Sigmoid colon (tissue), 7 donors: ENCODE measurements around the gene HEY2. TPM values are rescaled to one million over a fixed set of nuclear protein-coding genes. Genes with fewer than 3 reads are reported as not detected.

Source experiments
- DNase-seq: peaks from one replicate; pipeline ENCODE4 v3.0.0-alpha.2; 2019
- H3K27ac ChIP-seq, 4 donors: fragments of 200-600 bp; sonication (generic); one replicate each; pipeline ENCODE4 v1.5.1; 2016 to 2019; ENCODE audit warnings: mild to moderate bottlenecking in 1 of 4
- H3K27me3 ChIP-seq, 3 donors: fragments of 200-600 bp; sonication (generic); one replicate each; pipeline ENCODE4 v1.5.1; 2019; ENCODE audit warnings: mild to moderate bottlenecking in 1 of 3
- H3K36me3 ChIP-seq, 4 donors: fragments of 200-600 bp; sonication (generic); one replicate each; pipeline ENCODE4 v1.5.1; 2016 to 2019
- H3K4me1 ChIP-seq, 4 donors: fragments of 200-600 bp; sonication (generic); one replicate each; pipeline ENCODE4 v1.5.1; 2017 to 2019
- H3K4me3 ChIP-seq, 4 donors: fragments of 200-600 bp; sonication (generic); one replicate each; pipeline ENCODE4 v1.5.1; 2017 to 2019; ENCODE audit warnings: mild to moderate bottlenecking in 2 of 4, moderate library complexity in 1 of 4
- H3K9me3 ChIP-seq, 4 donors: fragments of 200-600 bp in 3 of 4; sonication (generic) in 3 of 4; one replicate each; pipeline versions ENCODE4 v1.5.1 to v1.6.1; 2013 to 2019
- EP300 ChIP-seq, 4 donors: sonication (generic); formaldehyde crosslinking; IDR thresholded peaks; one replicate each; pipeline ENCODE4 v1.6.1; 2017; ENCODE audit warnings: antibody characterized with exemption in 4 of 4
- POLR2A ChIP-seq, 2 donors: fragments of 450-650 bp; IDR thresholded peaks; one replicate each; pipeline ENCODE4 v1.6.1; 2016; ENCODE audit warnings: antibody characterized with exemption in 2 of 2, mild to moderate bottlenecking in 2 of 2, moderate library complexity in 2 of 2
- POLR2AphosphoS5 ChIP-seq, 4 donors: sonication (generic); formaldehyde crosslinking; IDR thresholded peaks; one replicate each; pipeline ENCODE4 v1.6.1; 2017; ENCODE audit warnings: antibody characterized with exemption in 4 of 4
- WGBS, 2 donors: extraction: QIAGEN DNeasy Blood & Tissue Kit; methylation state at CpG; one replicate each; pipeline ENCODE4 v1.1.7; 2013; 5-methylcytosine and 5-hydroxymethylcytosine counted together
- intact Hi-C: fragments of 100-400 bp; cut with DNase I; formaldehyde crosslinking; loops from one replicate; pipeline ENCODE4 v1.15.1; 2023
- polyA plus RNA-seq, 3 donors: library from polyadenylated mRNA; stranded (reverse); fragments of 200-250 nt; gene quantifications; one replicate each; pipeline ENCODE4 v1.2.3, GENCODE V29; 2013
- total RNA-seq, 4 donors: library from RNA; depleted of rRNA; stranded (reverse); fragments of >200 nt; gene quantifications; one replicate each; pipeline ENCODE4 v1.1.0, GENCODE V29; 2016
- TF ChIP-seq, protein P1 (sequence below), 4 experiments: fragments of 450-650 bp in 3 of 4; fragments of 200-600 bp in 1 of 4; IDR thresholded peaks; one replicate each; pipeline ENCODE4 v1.5.1; 2016 to 2019; ENCODE audit warnings: antibody characterized with exemption in 4 of 4, mild to moderate bottlenecking in 3 of 4, moderate library complexity in 2 of 4
- donor health status: healthy with polysubstance abuse.
- donor health status: Bipolar disorder and iron deficiency.
- donor health status: healthy.

Gene HEY2
- total and polyA plus RNA-seq, 7 donors: 1.2 to 3.9 (median 1.6) TPM; not detected in 2

GRCh38 chr6:125739364-125739763 lies 10.1 kb upstream of the HEY2 start:
- TF ChIP-seq EP300 (IDR thresholded peaks at IDR 0.05): no peak
- TF ChIP-seq POLR2A (IDR thresholded peaks at IDR 0.05): no peak
- TF ChIP-seq, protein P1, sequence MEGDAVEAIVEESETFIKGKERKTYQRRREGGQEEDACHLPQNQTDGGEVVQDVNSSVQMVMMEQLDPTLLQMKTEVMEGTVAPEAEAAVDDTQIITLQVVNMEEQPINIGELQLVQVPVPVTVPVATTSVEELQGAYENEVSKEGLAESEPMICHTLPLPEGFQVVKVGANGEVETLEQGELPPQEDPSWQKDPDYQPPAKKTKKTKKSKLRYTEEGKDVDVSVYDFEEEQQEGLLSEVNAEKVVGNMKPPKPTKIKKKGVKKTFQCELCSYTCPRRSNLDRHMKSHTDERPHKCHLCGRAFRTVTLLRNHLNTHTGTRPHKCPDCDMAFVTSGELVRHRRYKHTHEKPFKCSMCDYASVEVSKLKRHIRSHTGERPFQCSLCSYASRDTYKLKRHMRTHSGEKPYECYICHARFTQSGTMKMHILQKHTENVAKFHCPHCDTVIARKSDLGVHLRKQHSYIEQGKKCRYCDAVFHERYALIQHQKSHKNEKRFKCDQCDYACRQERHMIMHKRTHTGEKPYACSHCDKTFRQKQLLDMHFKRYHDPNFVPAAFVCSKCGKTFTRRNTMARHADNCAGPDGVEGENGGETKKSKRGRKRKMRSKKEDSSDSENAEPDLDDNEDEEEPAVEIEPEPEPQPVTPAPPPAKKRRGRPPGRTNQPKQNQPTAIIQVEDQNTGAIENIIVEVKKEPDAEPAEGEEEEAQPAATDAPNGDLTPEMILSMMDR (IDR thresholded peaks at IDR 0.05): no peak
- Histone ChIP-seq H3K36me3 (no peaks in the 10 kb centered on the region), H3K4me1 (no peaks in the 10 kb centered on the region), H3K27me3 (no peaks in the 10 kb centered on the region), H3K9me3 (no peaks in the 10 kb centered on the region), H3K4me3 (no peak overlapping the region), H3K27ac (no peak overlapping the region)
- no peak for DNase-seq
- 49 to 91% methylated on average over 1 of the region's 1 CpG for WGBS, 2 donors
- intact Hi-C loops: no loop called here

DNA sequence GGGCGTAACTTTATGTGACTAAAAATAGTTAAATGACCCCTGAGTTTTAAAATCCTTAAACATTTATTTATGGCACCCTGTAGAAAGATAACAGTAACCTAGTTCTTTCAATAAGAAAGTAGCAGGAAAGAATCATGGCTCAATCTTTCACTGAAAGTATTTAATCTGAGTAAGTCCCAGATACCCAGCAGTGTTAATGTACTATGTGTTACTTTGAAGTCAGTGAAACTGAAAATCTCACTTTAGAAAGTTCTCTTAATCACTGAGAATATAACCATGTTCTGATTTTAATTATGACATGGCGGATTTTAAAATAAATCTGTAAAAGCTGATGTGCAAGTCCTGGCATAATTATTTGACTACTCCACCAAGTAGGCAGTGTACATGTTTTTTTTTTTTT lies 8.1 kb upstream of the HEY2 start:
- Histone ChIP-seq H3K27ac (no peak overlapping the region), H3K4me3 (no peak overlapping the region), H3K4me1 (peaks cover 0 to 1% (median 0%) of the 10 kb centered on the region in 4 donors), H3K36me3 (no peaks in the 10 kb centered on the region), H3K9me3 (no peaks in the 10 kb centered on the region), H3K27me3 (peaks cover 0 to under 1% (median 0%) of the 10 kb centered on the region in 3 donors)
- DNase-seq: no peak
- intact Hi-C loops: loop anchor here (10.0 kb wide), 1 partner anchor 587 kb away; the partner anchor contains the start of gene TPD52L1
- WGBS, 2 donors: 89 to 98% methylated on average over 2 of the region's 2 CpGs
- TF ChIP-seq POLR2AphosphoS5 (IDR thresholded peaks at IDR 0.05) (no peak), POLR2A (IDR thresholded peaks at IDR 0.05) (no peak), EP300 (IDR thresholded peaks at IDR 0.05) (no peak)
- TF ChIP-seq, protein P1 (IDR thresholded peaks at IDR 0.05): no peak

GRCh38 chr6:125742024-125742423 lies 7.4 kb upstream of the HEY2 start:
- intact Hi-C loops: loop anchor here (10.0 kb wide), 1 partner anchor 587 kb away; the partner anchor contains the start of gene TPD52L1
- Histone ChIP-seq H3K9me3 (no peaks in the 10 kb centered on the region), H3K4me3 (no peak overlapping the region), H3K27me3 (peaks cover 0 to 7% (median 0%) of the 10 kb centered on the region in 3 donors), H3K4me1 (peaks cover 0 to 3% (median 0%) of the 10 kb centered on the region in 4 donors), H3K27ac (no peak overlapping the region), H3K36me3 (no peaks in the 10 kb centered on the region)
- 94% methylated on average over 2 of the region's 2 CpGs for WGBS, 2 donors
- DNase-seq: no peak
- TF ChIP-seq POLR2AphosphoS5 (IDR thresholded peaks at IDR 0.05) (no peak), POLR2A (IDR thresholded peaks at IDR 0.05) (no peak), EP300 (IDR thresholded peaks at IDR 0.05) (no peak)
- TF ChIP-seq, protein P1 (IDR thresholded peaks at IDR 0.05): no peak

GRCh38 chr6:125742464-125743120 lies 6.8 kb upstream of the HEY2 start:
- Histone ChIP-seq H3K9me3 (no peaks in the 10 kb centered on the region), H3K4me3 (no peak overlapping the region), H3K27ac (no peak overlapping the region), H3K27me3 (peaks cover 0 to 13% (median 0%) of the 10 kb centered on the region in 3 donors), H3K4me1 (peaks cover 0 to 6% (median 4%) of the 10 kb centered on the region in 4 donors), H3K36me3 (no peaks in the 10 kb centered on the region)
- DNase-seq: no peak
- intact Hi-C loops: loop anchor here (10.0 kb wide), 1 partner anchor 588 kb away; the partner anchor contains the start of gene TPD52L1
- WGBS, 2 donors: 39 to 64% methylated on average over 5 of the region's 5 CpGs
- TF ChIP-seq, protein P1 (IDR thresholded peaks at IDR 0.05): no peak
- TF ChIP-seq POLR2A (IDR thresholded peaks at IDR 0.05): no peak
- no peak for TF ChIP-seq POLR2AphosphoS5 (IDR thresholded peaks at IDR 0.05)
- no peak for TF ChIP-seq EP300 (IDR thresholded peaks at IDR 0.05)
